Stimulated activated CD4-positive, alpha-beta T cell treated with anti-CD3 and anti-CD28 coated beads, Interleukin-1b, Interleukin-23, amount 100 ng/mL, for 4 hours (primary cell): ENCODE results near the gene SF3B2.
"Not testable (repeated sequence)": the region's sequence is repeated elsewhere in the genome, so short reads cannot be mapped to it uniquely, and the experiment has no call there.

Experiments used
- DNase-seq, 2 donors: peaks; one replicate each; pipeline ENCODE4 v3.0.0-alpha.2; 2020; ENCODE audit warnings: low read depth in 2 of 2

Gene SF3B2

GRCh38 chr11:66109294-66109693 lies 57.1 kb downstream of the SF3B2 start:
- DNase-seq = no peak

- DNase-seq = no peak
These were observed 59.0 kb downstream of the SF3B2 start for GRCh38 chr11:66111158-66111557.

DNA sequence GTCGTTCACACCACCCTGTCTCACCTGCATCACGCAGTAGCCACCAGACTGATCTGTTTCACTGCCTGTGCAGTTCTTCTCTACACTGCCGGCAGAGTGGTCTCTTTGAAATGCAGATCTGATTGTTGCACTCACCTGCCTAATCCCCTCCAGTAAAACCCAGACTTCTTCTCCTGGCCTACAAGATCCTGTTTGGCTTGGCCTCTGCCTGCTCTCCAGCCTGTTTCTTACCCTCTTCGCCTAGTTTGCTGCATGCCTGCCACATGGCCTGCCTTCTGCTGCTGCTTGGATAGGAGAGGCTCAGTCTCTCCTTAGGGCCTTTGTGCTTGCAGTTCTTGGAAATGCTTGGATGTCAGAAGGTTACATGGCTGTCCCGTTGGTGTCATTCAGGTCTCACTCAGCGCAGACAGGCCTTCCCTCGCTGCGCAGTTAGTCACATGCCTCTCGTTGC lies 59.9 kb downstream of the SF3B2 start:
- no peak for DNase-seq

GRCh38 chr11:66112601-66113499 lies 60.7 kb downstream of the SF3B2 start:
- DNase-seq = no peak

DNA sequence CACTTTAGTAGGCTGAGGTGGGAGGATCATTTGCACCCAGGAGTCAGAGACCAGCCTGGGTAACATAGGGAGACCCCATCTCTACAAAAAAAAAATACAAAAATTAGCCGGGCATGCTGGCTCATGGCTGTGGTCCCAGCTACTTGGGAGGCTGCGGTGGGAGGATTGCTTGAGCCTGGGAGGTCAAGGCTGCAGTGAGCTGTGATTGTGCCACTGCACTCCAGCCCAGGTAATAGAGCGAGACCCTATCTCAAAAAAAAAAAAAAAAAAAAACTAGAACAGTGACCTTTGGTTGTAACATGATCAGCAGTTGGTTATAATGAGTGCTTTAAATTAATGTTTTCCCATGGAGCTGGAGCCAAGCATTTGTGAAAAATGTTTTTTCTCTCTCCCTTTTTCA lies 62.8 kb downstream of the SF3B2 start:
- not testable (repeated sequence) for DNase-seq

DNA sequence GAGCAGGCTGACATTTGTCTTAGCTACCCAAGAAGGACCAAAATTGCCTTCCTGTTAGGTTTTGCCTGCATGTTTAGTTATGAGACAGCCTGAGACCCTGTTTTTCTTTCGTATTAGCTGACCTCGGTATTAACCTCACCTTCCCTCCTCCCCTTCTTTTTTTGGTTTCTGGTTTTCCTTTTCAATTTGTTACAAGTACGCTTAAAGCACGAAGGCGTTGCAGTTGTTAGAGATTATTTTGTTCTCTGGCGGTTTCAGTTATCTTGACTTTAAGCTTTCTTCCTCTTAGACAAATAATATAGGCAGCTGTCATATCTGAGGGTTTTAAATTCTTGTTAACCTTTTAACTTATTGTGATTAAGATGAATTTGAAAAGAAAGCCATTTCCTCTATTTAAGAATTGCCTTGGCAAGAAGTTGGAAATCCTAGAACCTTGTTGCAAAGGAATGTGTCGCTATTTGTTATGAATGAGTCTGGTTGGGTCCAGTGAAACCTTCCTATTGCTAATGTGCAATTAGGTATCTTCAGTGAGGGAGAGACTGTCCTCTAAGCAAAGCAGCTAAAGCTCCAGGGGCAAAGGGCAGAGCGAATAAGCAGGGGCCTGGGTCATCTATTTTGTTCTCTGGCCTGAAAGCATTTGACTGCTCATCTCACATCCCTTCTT lies 63.6 kb downstream of the SF3B2 start:
- DNase-seq = no peak

GRCh38 chr11:66116576-66117361 lies 64.6 kb downstream of the SF3B2 start:
- no peak for DNase-seq

GRCh38 chr11:66118847-66119246 lies 66.7 kb downstream of the SF3B2 start:
- no peak for DNase-seq
